Gastroesophageal sphincter (tissue), 3 donors: ENCODE measurements around the gene PIK3R2.

Experiments
- EP300 ChIP-seq: sonication (generic); formaldehyde crosslinking; IDR thresholded peaks from one replicate; pipeline ENCODE4 v1.6.1; 2017; ENCODE audit warnings: antibody characterized with exemption, mild to moderate bottlenecking
- POLR2A ChIP-seq, 2 donors: fragments of 450-650 bp; IDR thresholded peaks; one replicate each; pipeline ENCODE4 v1.6.1; 2017; ENCODE audit warnings: antibody characterized with exemption in 2 of 2, mild to moderate bottlenecking in 2 of 2, moderate library complexity in 1 of 2
- TF ChIP-seq, protein P1 (sequence below), 4 experiments: fragments of 200-600 bp in 2 of 4; fragments of 450-650 bp in 2 of 4; sonication (generic) in 1 of 4; IDR thresholded peaks; one replicate each; pipeline ENCODE4 v1.5.1; 2017 to 2019; ENCODE audit warnings: antibody characterized with exemption in 4 of 4, mild to moderate bottlenecking in 2 of 4, moderate library complexity in 2 of 4

GRCh38 chr19:18149596-18149975 is 3.4 kb upstream of the PIK3R2 start:
- TF ChIP-seq, protein P1, sequence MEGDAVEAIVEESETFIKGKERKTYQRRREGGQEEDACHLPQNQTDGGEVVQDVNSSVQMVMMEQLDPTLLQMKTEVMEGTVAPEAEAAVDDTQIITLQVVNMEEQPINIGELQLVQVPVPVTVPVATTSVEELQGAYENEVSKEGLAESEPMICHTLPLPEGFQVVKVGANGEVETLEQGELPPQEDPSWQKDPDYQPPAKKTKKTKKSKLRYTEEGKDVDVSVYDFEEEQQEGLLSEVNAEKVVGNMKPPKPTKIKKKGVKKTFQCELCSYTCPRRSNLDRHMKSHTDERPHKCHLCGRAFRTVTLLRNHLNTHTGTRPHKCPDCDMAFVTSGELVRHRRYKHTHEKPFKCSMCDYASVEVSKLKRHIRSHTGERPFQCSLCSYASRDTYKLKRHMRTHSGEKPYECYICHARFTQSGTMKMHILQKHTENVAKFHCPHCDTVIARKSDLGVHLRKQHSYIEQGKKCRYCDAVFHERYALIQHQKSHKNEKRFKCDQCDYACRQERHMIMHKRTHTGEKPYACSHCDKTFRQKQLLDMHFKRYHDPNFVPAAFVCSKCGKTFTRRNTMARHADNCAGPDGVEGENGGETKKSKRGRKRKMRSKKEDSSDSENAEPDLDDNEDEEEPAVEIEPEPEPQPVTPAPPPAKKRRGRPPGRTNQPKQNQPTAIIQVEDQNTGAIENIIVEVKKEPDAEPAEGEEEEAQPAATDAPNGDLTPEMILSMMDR (IDR thresholded peaks at IDR 0.05) = no peak
- TF ChIP-seq POLR2A (IDR thresholded peaks at IDR 0.05) (no peak), EP300 (no peak)
